Fibroblast of the aortic adventitia (primary cell): ENCODE measurements around the gene RABGGTB. TPM values are rescaled to one million over a fixed set of nuclear protein-coding genes. Genes with fewer than 3 reads are reported as not detected.
A peak's percentile ranks its signal among the peaks of the same experiment; 100 is the strongest.
"Not testable (repeated sequence)": the region's sequence is repeated elsewhere in the genome, so short reads cannot be mapped to it uniquely, and the experiment has no call there.

ENCODE experiments used
- DNase-seq: peaks from one replicate; pipeline ENCODE4 v3.0.0-alpha.2; 2010; ENCODE audit warnings: low read depth
- H3K4me3 ChIP-seq: 2 replicates; pipeline ENCODE4 v1.5.1; 2011; ENCODE audit warnings: low read depth, mild to moderate bottlenecking, control low read depth, low read length, moderate library complexity
- total RNA-seq: library from RNA; depleted of rRNA; stranded (reverse); fragments of >200 nt; gene quantifications from 2 replicates; pipeline ENCODE4 v1.2.3, GENCODE V29; 2012; ENCODE audit warnings: low replicate concordance
- TF ChIP-seq, protein P1 (sequence below): IDR thresholded peaks from 2 replicates; pipeline ENCODE4 v1.5.1; 2011; ENCODE audit warnings: mild to moderate bottlenecking, low read length, control low read depth, inconsistent platforms; ENCODE audit not compliant: insufficient read depth

Gene RABGGTB
- total RNA-seq: 82.5 and 91.8 TPM in 2 replicates

DNA sequence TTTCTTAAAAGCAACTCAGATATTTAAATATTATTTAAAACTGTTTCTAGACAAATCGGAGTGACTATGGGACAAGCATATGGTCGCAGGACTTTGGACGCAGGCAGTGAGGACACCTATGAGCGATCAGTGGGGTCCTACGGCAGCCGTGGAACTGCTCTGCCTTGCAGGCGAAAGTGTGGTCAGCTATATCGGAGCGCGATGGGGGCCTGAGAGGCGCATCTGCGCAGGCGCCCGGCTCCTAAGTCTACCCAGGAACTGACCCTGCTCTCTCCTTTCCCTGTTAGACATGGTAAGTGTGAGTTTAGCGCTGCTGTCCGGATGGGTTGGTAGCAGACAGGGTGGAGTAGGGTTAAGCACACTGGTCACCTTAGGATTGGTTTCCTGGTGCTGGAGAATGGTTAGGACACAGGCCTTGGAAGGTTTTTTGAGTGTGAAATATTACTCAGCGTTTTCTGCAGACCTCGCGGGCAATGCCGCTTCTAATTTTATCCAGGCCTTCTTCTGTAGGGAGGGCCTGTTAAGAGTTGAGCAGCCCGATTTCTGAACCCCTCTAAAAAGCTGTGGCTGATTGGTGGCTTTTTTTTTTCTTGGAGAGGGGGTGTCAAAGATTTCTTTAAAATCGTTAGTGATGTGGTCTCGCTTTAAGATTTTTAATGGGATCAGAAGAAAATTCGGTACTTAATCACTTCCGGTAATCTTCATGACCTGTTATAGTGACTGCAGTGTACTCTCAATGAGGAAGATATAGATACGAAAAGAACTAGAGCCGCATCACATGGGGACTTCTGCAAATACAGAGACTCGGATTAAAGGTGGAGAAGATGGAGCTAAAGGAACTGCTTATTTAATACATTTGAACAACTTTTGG, at the start of gene RABGGTB:
RABGGTB (plus strand) TSS at position 274 of the 871 bp plus-strand sequence; CDS start at position 290, 16 bp downstream.
- peak; percentile 97 for DNase-seq
- TF ChIP-seq, protein P1, sequence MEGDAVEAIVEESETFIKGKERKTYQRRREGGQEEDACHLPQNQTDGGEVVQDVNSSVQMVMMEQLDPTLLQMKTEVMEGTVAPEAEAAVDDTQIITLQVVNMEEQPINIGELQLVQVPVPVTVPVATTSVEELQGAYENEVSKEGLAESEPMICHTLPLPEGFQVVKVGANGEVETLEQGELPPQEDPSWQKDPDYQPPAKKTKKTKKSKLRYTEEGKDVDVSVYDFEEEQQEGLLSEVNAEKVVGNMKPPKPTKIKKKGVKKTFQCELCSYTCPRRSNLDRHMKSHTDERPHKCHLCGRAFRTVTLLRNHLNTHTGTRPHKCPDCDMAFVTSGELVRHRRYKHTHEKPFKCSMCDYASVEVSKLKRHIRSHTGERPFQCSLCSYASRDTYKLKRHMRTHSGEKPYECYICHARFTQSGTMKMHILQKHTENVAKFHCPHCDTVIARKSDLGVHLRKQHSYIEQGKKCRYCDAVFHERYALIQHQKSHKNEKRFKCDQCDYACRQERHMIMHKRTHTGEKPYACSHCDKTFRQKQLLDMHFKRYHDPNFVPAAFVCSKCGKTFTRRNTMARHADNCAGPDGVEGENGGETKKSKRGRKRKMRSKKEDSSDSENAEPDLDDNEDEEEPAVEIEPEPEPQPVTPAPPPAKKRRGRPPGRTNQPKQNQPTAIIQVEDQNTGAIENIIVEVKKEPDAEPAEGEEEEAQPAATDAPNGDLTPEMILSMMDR: no peak
- peak within 1 kb of the TSS; percentile 98 for H3K4me3 ChIP-seq

DNA sequence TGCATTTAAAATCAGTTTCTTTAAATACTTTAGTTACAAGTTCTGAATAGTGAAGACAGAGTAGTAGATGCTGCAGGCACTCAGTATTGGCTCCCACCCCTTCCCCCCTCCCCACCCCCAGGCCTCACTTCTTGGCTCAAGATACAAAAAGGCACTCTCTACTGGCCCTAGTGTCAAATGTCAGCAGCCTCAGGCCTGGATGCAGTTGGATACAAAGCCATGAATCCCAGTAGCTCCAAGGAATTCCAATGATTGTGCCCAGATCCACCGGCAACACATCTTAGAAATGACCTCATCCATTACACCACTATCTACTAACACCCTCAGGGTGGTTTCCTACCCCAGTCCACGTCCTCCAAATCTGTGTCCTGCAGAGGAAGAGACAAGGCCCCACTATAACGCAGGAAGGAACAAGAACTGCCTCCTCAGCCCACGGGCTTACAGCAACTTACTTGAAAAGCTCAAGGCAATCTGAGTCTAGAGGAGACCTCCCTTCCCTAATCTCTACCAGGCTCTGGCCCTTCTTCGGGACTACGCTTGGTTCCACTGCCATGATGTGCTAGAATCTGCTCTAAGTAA, 43.9 kb upstream of the RABGGTB start:
- no peak for DNase-seq
- H3K4me3 ChIP-seq: no peak overlapping the region
- TF ChIP-seq, protein P1: no peak

DNA sequence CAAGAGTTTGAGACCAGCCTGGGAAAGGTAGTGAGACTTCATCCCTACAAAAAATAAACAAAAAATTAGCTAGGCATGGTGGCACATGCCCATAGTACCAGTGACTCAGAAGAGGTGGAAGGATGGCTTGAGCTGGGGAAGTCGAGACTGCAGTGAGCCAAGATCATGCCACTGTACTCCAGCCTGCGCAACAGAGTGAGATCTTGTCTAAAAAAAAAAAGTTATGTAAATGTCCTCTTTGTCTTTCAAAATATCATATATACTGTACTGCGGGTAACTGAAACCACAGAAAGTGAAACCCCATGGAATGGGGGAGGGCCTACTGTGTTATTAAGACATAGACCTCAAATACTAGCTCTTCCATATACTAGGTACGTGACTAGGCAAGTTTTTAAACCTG, 40.8 kb upstream of the RABGGTB start:
- TF ChIP-seq, protein P1: no peak

DNA sequence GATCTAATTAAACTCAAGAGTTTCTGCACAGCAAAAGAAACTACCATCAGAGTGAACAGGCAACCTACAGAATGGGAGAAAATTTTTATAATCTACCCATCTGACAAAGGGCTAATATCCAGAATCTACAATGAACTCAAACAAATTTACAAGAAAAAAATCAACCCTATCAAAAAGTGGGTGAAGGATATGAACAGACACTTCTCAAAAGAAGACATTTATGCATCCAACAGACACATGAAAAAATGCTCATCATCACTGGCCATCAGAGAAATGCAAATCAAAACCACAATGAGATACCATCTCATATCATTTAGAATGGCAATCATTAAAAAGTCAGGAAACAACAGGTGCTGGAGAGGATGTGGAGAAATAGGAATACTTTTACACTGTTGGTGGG, 28.8 kb upstream of the RABGGTB start:
- H3K4me3 ChIP-seq, DNase-seq: not testable (repeated sequence)

More for the DNA sequence above, 40.8 kb upstream of the RABGGTB start:
- no peak overlapping the region for H3K4me3 ChIP-seq
- no peak for DNase-seq

DNA sequence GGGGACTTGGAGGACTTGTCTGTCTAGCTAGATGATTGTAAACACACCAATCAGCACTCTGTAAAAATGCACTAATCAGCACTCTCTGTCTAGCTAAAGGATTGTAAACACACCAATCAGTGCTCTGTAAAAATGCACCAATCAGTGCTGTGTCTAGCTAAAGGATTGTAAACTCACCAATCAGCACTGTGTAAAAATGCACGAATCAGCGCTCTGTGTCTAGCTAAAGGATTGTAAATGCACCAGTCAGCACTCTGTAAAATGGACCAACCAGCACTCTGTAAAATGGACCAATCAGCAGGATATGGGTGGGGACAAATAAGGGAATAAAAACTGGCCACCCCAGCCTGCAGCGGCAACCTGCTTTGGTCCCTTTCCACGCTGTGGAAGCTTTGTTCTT, 27.5 kb upstream of the RABGGTB start:
- H3K4me3 ChIP-seq, DNase-seq: not testable (repeated sequence)

DNA sequence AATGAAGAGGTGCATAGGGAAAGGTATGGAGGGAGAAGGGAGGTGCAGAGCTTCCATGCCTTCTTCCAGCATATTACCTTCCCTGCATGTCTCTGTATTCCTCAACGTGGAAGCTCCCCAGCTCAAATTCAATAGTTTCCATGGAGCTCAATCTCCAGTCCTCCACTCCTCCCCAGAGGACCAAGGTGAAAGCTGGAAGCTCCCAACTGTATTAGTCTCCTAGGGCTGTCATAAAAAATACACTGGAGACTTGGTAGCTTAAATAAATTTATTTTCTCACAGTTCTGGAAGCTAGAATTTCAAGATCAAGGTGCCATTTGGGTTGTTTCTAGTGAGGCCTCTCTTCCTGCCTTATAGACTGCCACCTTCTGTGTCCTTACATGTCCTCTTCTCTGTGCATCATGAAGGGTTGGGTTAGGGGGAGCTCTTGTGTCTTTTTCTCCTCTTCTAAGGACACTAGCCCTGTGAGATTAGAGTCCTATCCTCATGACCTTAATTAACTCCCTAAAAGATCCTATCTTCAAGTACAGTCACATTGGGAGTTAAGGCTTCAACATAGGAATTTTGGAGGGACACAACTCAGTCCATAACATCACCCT, 21.9 kb upstream of the RABGGTB start:
- no peak overlapping the region for H3K4me3 ChIP-seq
- TF ChIP-seq, protein P1: no peak
- DNase-seq: no peak

DNA sequence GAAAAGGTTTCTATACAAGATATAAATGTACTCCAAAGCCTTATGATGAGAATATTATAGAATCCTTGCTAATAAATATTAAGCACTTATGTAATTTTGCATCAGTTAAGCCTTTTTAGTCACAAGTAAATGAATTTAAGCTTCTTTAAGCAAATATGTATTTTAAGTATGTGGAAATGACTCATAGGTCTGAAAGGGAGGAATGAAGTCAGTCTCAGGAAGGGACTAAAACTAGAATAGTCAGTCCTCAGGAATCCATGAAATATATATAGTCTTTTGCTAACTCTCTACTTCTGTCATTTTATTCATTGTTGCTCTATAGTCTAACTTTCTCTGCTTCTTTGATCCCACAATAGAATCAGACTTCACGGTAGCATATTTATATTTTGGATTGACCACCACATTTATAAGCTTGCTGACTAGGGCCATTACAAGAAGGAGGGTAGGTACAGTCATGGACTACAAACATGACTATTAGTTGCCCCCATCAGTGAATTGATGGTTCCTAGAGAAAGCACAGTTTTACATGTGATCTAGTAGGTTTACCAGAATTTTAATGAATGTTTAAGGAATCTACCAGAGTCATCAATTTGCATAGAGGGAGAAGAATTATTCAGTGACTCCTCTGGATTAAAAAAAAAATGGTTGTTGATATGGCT, 20.2 kb upstream of the RABGGTB start:
- TF ChIP-seq, protein P1: no peak
- no peak overlapping the region for H3K4me3 ChIP-seq
- peak; percentile 80 for DNase-seq
